ENCODE results near the gene LRTM2. TPM values are rescaled to one million over a fixed set of nuclear protein-coding genes. Genes with fewer than 3 reads are reported as not detected.

The LRTM2 gene
- total RNA-seq, 1 experiment from 2014 or later = not detected

DNA sequence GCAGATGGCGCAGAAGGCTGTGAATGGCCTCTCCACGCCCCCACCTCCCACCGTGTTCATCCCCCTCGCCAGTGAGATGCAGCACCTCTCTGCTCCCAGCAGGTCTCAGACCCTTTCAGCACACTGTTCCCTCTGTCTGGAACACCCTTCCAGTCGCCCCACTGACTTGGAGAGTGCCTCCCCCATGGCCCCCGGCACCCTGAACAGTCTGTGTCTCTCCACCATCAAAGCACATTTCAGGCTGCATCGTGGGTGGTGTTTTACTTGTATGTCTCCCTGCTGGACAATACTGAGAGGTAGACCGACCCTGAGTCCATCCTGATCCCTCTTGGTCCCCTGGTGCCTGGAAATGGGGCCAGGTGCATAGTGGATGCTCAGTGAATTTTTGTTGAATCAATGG, 63.1 kb downstream of the LRTM2 start:
- no peak for DNase-seq (ENCODE audit: low spot score)

DNA sequence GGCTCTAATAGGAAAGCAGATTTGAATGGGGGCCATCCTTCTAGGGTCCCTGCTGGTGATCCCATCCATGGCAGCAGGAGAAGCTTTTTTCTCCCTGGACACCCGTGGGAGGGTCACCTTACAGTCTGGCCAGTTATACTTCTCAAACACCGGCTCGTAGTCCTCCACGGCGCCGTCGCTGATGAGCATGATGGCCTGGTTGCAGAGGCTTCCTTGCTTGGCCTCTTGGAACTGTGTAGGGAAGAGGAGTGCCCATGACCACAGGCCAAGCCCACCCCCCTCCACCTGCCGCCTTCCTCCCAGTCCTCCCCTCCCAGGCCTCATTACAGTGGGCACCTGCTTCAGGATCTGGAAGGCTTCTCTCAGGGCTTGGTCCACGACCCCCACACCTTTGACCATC, 64.3 kb downstream of the LRTM2 start:
- DNase-seq (ENCODE audit: low spot score) = no peak

DNA sequence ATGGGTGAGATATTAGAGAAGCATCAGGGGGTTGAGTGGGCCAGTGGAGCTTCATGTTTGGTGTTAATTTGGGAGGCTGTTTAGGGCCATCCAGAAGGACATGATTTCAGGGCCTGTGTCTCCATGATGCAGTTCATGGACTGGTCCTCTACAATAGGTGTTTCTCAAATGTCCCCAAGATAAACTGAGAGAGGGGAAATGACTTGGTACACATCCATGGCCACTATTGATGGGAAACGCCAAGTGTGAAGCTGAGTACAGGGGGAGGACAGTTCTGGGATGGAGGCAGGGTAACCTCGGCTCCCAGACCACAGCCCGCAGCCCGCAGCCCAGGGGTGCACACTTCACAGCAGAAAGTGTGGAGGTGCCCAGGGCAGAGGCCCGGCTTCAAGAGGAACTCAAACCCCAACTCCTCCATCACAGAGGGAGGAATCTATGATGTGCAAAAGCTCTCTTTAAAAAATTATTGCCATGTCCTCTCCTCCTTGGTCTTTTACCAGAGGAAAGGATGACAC, 64.8 kb downstream of the LRTM2 start:
- no peak for DNase-seq (ENCODE audit: low spot score)

DNA sequence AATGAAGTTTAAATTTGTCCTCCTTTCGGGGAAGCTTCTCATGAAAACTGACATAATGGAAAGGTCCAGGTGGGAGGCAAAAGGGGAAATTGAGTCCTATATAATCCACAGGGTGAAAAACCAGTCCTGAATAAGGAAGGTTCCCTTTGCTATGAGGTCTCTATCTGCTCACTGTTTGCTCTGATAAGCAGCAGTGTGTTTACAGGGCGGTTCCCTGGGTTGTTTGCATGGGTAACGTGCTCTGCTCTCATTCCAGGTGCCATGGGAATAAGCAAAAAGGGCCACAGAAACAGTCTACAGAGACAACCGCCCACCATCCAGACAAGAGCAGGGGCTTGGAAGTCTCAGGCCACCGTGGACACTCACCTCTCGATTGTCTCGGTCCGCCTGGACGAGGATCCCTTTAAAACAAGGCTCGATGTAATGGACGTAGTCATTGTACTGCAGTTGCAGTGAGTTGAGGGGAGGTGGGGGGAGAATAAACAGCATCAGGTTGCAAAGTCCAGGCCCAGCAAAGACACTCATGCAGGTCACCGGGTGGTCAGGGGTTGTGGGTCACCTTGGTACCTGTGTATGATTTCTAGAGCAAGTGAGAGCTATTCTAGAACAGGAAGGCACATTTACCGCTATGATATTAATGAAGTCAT, 65.4 kb downstream of the LRTM2 start:
- DNase-seq (ENCODE audit: low spot score) = no peak

Other genes starting within 250 kb of the LRTM2 start
- 4.7 and 5.0 TPM in 2 replicates for gene FBXL14, start 226.0 kb upstream of the LRTM2 start, total RNA-seq (2014; rRNA removed; shearing (Covaris generic))
- 10.1 and 10.3 TPM in 2 replicates for gene WNT5B, start 191.3 kb upstream of the LRTM2 start, total RNA-seq (2014; rRNA removed; shearing (Covaris generic))
- gene ADIPOR2, start 129.5 kb upstream of the LRTM2 start, total RNA-seq (2014; rRNA removed; shearing (Covaris generic)) = 14.1 and 17.9 TPM in 2 replicates
- gene CACNA2D4, start 98.1 kb downstream of the LRTM2 start, total RNA-seq (2014; rRNA removed; shearing (Covaris generic)) = not detected in 2 replicates
- 4.9 and 9.6 TPM in 2 replicates for gene DCP1B, start 183.9 kb downstream of the LRTM2 start, total RNA-seq (2014; rRNA removed; shearing (Covaris generic))
- gene CACNA1C, start 232.4 kb downstream of the LRTM2 start, total RNA-seq (2014; rRNA removed; shearing (Covaris generic)) = 0.05 and 0.22 TPM in 2 replicates